DMS114 treated with DMSO at 0.1 percent for 48 hours (cell line): ENCODE measurements around the gene CD109.
"Not testable (repeated sequence)": the region's sequence is repeated elsewhere in the genome, so short reads cannot be mapped to it uniquely, and the experiment has no call there.

Source experiments
- DNase-seq: peaks from one replicate; lab custom pipeline; 2025; ENCODE audit not compliant: unreplicated experiment; lab: John Stamatoyannopoulos, UW

The CD109 gene

GRCh38 chr6:73851048-73851447 is 155.0 kb downstream of the CD109 start:
- not testable (repeated sequence) for DNase-seq

DNA sequence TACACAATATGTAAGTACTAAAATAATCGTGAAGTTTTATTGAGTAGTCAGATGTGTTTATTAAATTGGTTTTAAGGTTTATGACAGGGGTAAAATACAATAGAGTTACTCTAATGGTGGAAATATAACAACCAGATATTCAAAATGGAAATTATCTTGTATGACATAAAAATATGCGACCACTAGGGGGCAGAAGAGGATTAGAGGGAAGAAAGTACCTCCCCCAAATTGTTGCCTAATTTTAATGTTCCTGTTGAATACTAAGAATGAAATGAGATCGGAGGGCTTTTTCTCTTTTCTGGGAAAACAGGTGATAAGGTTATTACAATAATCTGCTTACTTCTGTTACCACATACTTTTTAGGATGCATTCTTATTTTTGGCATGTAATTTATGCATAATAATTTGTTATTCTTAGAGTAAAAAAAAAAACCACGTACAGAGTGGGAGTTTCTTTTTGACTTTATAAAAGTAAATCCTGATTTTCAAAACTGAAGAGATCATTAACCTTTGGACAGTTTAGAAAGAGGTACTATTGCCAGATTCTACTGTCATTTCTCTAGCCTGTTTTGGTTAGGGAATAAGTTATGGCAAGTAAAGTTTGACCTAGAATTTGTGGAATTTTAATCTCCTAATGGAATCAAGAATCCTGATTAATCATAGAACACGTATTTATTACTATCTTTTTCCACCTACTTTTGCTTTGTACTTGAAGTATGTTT is 159.2 kb downstream of the CD109 start:
- peak; percentile 46 for DNase-seq

- DNase-seq = no peak
Measured at GRCh38 chr6:73857341-73857890, 161.4 kb downstream of the CD109 start.

DNA sequence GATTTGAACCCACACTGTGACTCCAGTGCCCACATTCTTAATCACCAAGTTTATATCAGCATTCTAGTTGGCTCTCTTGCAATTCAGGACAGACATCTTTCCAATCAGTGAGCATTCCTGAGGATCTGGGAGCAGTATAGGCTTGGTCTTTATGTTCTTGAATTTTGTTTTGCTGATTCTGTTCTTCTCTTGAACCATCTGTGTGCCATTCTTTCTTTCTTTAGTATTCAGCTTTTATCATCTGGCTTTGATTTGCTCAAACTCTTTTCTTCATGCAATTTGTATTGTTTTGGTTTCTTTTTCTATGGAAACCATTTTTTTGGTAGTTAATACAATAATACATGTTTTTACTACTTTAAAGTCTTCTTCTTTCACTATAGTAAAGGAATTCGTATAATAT is 162.4 kb downstream of the CD109 start:
- DNase-seq = no peak

- no peak for DNase-seq
Measured at GRCh38 chr6:73860303-73860702, 164.3 kb downstream of the CD109 start.

DNA sequence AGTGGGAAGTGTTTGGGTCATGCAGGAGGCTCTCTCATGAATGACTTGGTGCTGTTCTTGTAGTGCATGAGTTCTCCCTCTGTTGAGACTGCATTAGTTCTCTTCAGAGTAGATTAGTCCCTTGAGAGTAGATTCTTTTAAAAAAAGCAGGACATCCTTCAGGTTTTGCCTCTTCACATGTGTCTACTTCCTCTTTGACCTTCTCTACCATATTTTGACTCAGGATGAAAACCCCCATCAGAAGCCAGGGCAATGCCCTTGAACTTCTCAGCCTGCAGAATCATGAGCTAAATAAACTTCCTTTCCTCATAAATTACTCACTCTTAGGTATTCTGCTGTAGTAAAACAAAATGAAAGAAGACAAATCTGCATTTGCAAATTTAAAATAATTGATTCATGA is 170.3 kb downstream of the CD109 start:
- no peak for DNase-seq

DNA sequence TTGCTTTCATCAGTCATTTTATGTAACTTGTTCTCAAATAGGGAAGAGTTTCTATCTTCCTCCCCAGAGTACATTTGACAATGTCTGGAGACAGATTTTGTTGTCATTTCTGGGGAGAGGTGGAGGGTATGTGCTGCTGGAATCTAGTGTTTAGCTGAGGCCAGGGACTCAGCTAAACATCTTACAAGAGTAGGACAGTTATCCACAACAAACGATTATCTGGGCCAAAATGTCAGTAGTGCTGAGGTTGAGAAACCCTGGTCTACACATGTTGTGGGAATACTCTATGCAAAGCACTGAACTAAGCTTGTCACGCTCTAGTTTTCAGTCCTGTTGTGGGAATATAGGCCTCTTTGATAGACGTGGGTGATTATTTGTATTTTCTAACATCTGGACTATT is 171.4 kb downstream of the CD109 start:
- no peak for DNase-seq

DNA sequence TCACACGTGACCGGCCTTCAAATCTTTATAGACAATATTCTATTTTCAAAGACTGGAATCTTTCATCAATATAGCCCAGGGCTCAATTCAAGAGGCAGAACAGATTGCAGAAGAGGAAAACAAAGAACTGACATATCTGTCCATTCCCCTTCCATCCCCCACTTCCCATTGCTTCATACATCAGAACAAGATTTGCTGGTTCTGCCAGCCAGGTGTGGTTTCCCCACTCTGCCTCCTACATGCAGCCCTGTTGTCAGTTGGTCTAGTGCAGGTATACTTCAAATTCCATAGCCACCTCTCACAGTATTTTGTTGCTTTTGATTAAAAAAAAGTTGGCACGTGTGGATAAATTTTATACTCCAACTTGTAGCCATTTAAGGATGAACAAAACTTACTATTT is 174.9 kb downstream of the CD109 start:
- no peak for DNase-seq

- no peak for DNase-seq
Measured at GRCh38 chr6:73873081-73873480, 177.1 kb downstream of the CD109 start.
